ENCODE measurements around the gene BRK1. TPM values are rescaled to one million over a fixed set of nuclear protein-coding genes. Genes with fewer than 3 reads are reported as not detected.

The BRK1 gene
- polyA plus RNA-seq, 1 experiment: 202 TPM

DNA sequence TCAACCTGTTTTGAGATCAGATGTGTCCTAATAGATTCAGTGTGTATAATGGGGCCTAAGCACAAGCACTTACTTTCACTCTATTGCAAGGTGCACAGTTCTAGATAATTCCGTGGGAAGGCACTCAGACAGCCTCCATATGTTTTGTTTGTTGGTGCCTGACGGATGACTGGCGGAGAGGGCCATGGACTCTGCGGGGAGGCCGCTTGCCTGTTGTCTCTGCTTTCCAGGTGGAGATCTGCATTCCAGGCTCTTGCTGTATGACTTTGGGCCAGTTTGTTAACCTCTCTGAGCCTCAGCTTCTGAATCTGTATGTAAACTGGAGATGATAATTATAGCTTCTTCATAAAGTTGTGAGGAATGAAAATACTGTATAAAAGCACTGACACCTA lies 50.7 kb downstream of the BRK1 start:
- peaks cover 19% of the 10 kb centered on the region for H3K9me3 ChIP-seq (ENCODE audit: control insufficient read depth, insufficient read depth, low read length)
- POLR2A ChIA-PET: no interaction called here
- no peak overlapping the region for H3K27ac ChIP-seq (ENCODE audit: low read depth, low read length)
- no peaks in the 10 kb centered on the region for H3K27me3 ChIP-seq (ENCODE audit: control insufficient read depth, insufficient read depth, low read length)
- CTCF ChIA-PET: interaction anchor here (1.2 to 2.2 kb wide), 3 partner anchors 14 to 190 kb away, joined by 3 to 11 read pairs (median 7); no protein-coding TSS in a partner anchor
- peak overlapping the region; percentile 25 for H3K4me3 ChIP-seq (ENCODE audit: low read depth, low read length)
- TF ChIP-seq, protein P1, sequence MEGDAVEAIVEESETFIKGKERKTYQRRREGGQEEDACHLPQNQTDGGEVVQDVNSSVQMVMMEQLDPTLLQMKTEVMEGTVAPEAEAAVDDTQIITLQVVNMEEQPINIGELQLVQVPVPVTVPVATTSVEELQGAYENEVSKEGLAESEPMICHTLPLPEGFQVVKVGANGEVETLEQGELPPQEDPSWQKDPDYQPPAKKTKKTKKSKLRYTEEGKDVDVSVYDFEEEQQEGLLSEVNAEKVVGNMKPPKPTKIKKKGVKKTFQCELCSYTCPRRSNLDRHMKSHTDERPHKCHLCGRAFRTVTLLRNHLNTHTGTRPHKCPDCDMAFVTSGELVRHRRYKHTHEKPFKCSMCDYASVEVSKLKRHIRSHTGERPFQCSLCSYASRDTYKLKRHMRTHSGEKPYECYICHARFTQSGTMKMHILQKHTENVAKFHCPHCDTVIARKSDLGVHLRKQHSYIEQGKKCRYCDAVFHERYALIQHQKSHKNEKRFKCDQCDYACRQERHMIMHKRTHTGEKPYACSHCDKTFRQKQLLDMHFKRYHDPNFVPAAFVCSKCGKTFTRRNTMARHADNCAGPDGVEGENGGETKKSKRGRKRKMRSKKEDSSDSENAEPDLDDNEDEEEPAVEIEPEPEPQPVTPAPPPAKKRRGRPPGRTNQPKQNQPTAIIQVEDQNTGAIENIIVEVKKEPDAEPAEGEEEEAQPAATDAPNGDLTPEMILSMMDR (IDR thresholded peaks at IDR 0.05; ENCODE audit: low read depth, low read length): no peak
- no peak for DNase-seq (ENCODE audit: low read depth, low spot score)

DNA sequence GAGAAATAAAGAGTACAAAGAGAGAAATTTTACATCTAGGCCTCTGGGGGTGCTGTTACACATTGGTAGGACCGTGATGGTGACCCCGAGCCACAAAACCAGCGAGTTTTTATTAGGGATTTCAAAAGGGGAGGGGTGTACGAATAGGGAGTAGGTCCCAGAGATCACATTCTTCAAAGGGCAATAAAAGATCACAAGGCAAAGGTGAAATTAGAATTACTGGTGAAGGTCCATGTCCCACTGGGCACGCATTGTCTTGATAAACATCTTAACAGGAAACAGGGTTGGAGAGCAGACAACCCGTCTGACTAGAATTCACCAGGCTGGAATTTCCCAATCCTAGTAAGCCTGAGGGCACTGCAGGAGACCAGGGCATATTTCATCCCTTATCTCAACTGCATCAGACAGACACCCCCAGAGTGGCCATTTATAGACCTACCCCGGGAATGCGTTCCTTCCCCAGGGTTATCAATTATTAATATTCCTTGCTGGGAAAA lies 53.6 kb downstream of the BRK1 start:
- TF ChIP-seq, protein P1 (IDR thresholded peaks at IDR 0.05; ENCODE audit: low read depth, low read length): no peak
- no peak overlapping the region for H3K4me3 ChIP-seq (ENCODE audit: low read depth, low read length)
- ChIA-PET POLR2A (no interaction called here), CTCF (no interaction called here)
- no peaks in the 10 kb centered on the region for H3K27me3 ChIP-seq (ENCODE audit: control insufficient read depth, insufficient read depth, low read length)
- peaks cover 19% of the 10 kb centered on the region for H3K9me3 ChIP-seq (ENCODE audit: control insufficient read depth, insufficient read depth, low read length)
- no peak overlapping the region for H3K27ac ChIP-seq (ENCODE audit: low read depth, low read length)
- no peak for DNase-seq (ENCODE audit: low read depth, low spot score)

DNA sequence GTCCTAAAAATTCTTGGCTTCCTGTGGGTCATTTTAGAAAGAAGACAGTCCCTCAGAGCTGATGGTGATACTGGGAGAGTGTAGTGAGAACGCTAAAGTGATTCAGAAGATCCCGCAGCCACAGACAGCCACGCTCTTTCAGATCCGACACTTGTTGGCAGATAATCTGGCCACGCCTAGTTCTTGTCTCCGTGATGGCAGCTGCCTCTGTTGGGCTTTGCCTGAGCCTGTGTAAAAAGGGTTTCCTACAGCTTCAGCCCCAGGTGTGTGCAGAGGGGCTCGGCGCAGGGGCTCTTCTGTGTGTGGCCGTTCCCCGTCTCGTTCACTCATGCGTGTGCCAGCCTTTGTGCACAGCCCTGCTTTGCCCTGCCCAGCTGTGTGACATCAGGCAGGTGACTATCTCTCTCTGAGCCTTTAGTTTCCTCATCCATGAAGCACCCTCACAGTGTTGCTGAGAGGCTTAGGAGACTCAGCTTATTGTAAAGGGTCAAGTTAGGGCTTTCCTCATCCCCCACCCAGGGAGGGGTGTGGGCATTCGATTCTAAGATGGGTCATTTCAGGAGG lies 55.5 kb downstream of the BRK1 start:
- CTCF ChIA-PET: no interaction called here
- H3K9me3 ChIP-seq (ENCODE audit: control insufficient read depth, insufficient read depth, low read length): peaks cover 19% of the 10 kb centered on the region
- no peaks in the 10 kb centered on the region for H3K27me3 ChIP-seq (ENCODE audit: control insufficient read depth, insufficient read depth, low read length)
- no peak overlapping the region for H3K27ac ChIP-seq (ENCODE audit: low read depth, low read length)
- H3K4me3 ChIP-seq (ENCODE audit: low read depth, low read length): no peak overlapping the region
- DNase-seq (ENCODE audit: low read depth, low spot score): no peak
- TF ChIP-seq, protein P1 (IDR thresholded peaks at IDR 0.05; ENCODE audit: low read depth, low read length): no peak
- POLR2A ChIA-PET: interaction anchor here (0.5 kb wide), 1 partner anchor 50 kb away, joined by 3 read pairs; no protein-coding TSS in a partner anchor

DNA sequence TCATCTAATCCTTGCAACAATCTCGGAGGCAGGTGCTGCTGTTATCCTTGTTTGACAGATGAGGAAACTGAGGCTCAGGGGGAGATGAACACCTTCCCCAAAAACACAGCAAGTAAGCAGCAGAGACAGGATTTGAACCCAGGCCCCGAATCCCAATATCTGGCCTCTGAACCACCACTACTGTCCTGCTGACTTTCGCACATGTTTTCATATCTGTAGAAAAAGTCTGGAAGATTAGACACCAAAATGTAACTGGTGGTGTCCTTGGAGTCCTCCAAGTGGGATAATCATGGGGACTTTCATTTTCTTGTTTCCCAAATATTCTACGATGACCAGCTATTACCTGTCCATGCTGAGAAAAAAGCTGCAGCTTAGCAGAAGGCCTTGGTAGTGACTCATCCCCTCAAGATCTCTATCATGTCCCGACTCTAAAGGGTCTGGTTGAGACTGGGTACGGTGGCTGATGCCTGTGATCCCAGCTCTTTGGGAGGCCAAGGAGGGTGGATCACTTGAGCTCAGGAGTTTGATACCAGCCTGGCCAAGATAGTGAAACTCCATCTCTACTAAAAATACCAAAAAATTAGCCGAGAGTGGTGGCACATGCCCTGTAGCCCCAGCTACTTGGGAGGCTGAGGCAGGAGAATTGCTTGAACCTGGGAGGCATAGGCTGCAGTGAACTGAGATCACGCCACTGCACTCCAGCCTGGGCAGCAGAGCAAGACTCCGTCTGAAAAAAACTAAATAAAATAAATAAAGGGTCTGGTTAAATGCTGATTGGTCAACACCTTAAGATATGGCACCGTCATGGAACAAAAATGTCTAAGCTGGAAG lies 57.8 kb downstream of the BRK1 start:
- peak overlapping the region; percentile 95 for H3K27ac ChIP-seq (ENCODE audit: low read depth, low read length)
- TF ChIP-seq, protein P1 (IDR thresholded peaks at IDR 0.05; ENCODE audit: low read depth, low read length): no peak
- DNase-seq (ENCODE audit: low read depth, low spot score): no peak
- CTCF ChIA-PET: interaction anchor here (0.7 to 1.2 kb wide), 3 partner anchors 10 to 309 kb away, joined by 3 to 6 read pairs (median 4); no protein-coding TSS in a partner anchor
- H3K27me3 ChIP-seq (ENCODE audit: control insufficient read depth, insufficient read depth, low read length): no peaks in the 10 kb centered on the region
- POLR2A ChIA-PET: interaction anchor here (0.6 to 1.7 kb wide), 2 partner anchors 19 to 1095 kb away, joined by 5 to 9 read pairs; no protein-coding TSS in a partner anchor
- peaks cover 15% of the 10 kb centered on the region for H3K9me3 ChIP-seq (ENCODE audit: control insufficient read depth, insufficient read depth, low read length)
- H3K4me3 ChIP-seq (ENCODE audit: low read depth, low read length): no peak overlapping the region

Data from AG04450 (cell line).